ENCODE data around the gene HPN. TPM values are rescaled to one million over a fixed set of nuclear protein-coding genes. Genes with fewer than 3 reads are reported as not detected.

Gene HPN
- total RNA-seq, 1 donor from 2014 or later: 2.3 TPM

DNA sequence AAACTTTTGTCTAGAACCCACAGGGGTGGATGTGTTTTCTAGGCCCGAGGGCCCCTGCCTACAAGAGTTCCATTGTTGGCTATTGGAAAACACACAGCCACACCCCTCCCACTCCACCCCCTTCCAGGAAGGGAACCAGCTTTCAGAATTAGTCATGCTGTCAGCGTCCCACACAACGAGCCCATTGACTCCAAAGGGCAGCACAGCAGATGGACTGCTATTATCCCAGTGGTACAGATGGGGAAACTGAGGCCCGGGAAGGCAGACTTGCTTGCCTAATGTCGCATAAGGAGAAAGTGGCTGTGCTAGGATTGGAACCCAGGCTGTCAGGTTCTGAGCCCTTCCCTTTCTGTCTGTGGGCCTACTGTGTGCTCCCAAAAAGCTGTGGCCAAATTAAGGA, 66.0 kb downstream of the HPN start:
- no peak for TF ChIP-seq CTCF (IDR thresholded peaks at IDR 0.05; ENCODE audit: insufficient read depth, low read length, poor library complexity, severe bottlenecking)
- DNase-seq (ENCODE audit: low read depth): no peak
- peaks cover 10% of the 10 kb centered on the region for H3K27me3 ChIP-seq (ENCODE audit: control insufficient read depth, insufficient read depth, low read length)
- H3K36me3 ChIP-seq (ENCODE audit: control insufficient read depth, insufficient read depth, low read length): no peaks in the 10 kb centered on the region
- H3K4me3 ChIP-seq (ENCODE audit: low read depth, low read length): no peak overlapping the region

- no peaks in the 10 kb centered on the region for H3K36me3 ChIP-seq (ENCODE audit: control insufficient read depth, insufficient read depth, low read length)
Observed at GRCh38 chr19:35108730-35109129, 67.2 kb downstream of the HPN start.

GRCh38 chr19:35109395-35110112, 68.0 kb downstream of the HPN start:
- DNase-seq (ENCODE audit: low read depth): no peak
- no peak overlapping the region for H3K4me3 ChIP-seq (ENCODE audit: low read depth, low read length)
- no peak for TF ChIP-seq CTCF (IDR thresholded peaks at IDR 0.05; ENCODE audit: insufficient read depth, low read length, poor library complexity, severe bottlenecking)
- peaks cover 12% of the 10 kb centered on the region for H3K27me3 ChIP-seq (ENCODE audit: control insufficient read depth, insufficient read depth, low read length)
- no peaks in the 10 kb centered on the region for H3K36me3 ChIP-seq (ENCODE audit: control insufficient read depth, insufficient read depth, low read length)

More at GRCh38 chr19:35108730-35109129, 67.2 kb downstream of the HPN start:
- Histone ChIP-seq H3K4me3 (ENCODE audit: low read depth, low read length) (no peak overlapping the region), H3K27me3 (ENCODE audit: control insufficient read depth, insufficient read depth, low read length) (peaks cover 12% of the 10 kb centered on the region)
- no peak for DNase-seq (ENCODE audit: low read depth)
- no peak for TF ChIP-seq CTCF (IDR thresholded peaks at IDR 0.05; ENCODE audit: insufficient read depth, low read length, poor library complexity, severe bottlenecking)

DNA sequence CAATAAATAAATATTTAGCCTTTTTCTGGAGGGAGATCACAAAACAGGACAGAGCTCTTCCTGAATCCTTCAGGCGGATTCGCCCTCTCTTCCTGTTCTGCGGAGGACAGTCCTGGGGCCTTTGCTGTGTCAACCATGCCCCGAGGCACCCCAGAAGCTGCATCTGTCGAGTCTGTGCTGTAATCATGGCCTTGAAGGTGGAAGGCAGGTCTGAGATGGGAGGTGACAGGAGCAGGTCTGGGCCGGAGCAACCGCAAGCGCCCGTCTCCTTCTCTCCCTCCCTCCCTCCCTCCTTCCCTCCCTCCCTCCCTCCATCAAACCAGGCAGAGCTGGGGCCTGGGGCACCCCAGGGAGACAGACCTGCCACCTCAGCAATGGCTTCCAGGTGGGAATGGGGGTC, 69.5 kb downstream of the HPN start:
- H3K36me3 ChIP-seq (ENCODE audit: control insufficient read depth, insufficient read depth, low read length): no peaks in the 10 kb centered on the region
- no peak for DNase-seq (ENCODE audit: low read depth)
- peaks cover 25% of the 10 kb centered on the region for H3K27me3 ChIP-seq (ENCODE audit: control insufficient read depth, insufficient read depth, low read length)
- no peak for TF ChIP-seq CTCF (IDR thresholded peaks at IDR 0.05; ENCODE audit: insufficient read depth, low read length, poor library complexity, severe bottlenecking)
- H3K4me3 ChIP-seq (ENCODE audit: low read depth, low read length): no peak overlapping the region

- TF ChIP-seq CTCF (IDR thresholded peaks at IDR 0.05; ENCODE audit: insufficient read depth, low read length, poor library complexity, severe bottlenecking): no peak
- no peaks in the 10 kb centered on the region for H3K36me3 ChIP-seq (ENCODE audit: control insufficient read depth, insufficient read depth, low read length)
- no peak overlapping the region for H3K4me3 ChIP-seq (ENCODE audit: low read depth, low read length)
- peaks cover 33% of the 10 kb centered on the region for H3K27me3 ChIP-seq (ENCODE audit: control insufficient read depth, insufficient read depth, low read length)
- DNase-seq (ENCODE audit: low read depth): no peak
Observed at GRCh38 chr19:35112995-35113688, 71.6 kb downstream of the HPN start.

Measured in kidney epithelial cell (primary cell).